GDM1 (cell line): ENCODE measurements around the gene MCM5.
"Not testable (repeated sequence)": the region's sequence is repeated elsewhere in the genome, so short reads cannot be mapped to it uniquely, and the experiment has no call there.

ENCODE experiments used
- DNase-seq: peaks from one replicate; lab custom pipeline; 2025; lab: John Stamatoyannopoulos, UW

Gene MCM5

GRCh38 chr22:35379146-35379993, 20.6 kb upstream of the MCM5 start:
- no peak for DNase-seq

DNA sequence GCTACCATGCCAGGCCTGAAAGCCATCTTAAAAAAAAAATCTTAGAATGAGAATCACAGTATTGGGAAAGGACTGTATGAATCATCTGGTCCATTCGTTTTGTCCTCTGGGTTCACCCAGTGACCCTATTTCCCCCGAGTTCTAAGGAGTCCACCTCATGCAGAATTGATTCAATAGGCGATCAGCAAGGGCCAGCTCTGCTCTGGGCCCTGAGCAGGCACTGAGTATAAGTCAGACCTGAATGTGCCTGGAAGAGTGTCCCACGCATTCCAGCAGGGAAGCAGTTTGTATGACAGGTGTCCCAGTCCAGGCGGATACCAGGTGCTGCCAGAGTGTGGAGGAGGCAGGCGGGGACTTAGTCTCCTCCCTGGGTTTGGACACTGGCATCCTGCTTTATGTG, 19.9 kb upstream of the MCM5 start:
- DNase-seq = no peak

- no peak for DNase-seq
Measured at GRCh38 chr22:35380537-35381423, 19.2 kb upstream of the MCM5 start, which contains the start of gene HMOX1. Gene HMOX1, plus strand, starts transcription at chr22:35381096. Its CDS starts 78 bp downstream, at chr22:35381174.

GRCh38 chr22:35381424-35382009, 18.4 kb upstream of the MCM5 start:
- no peak for DNase-seq

- no peak for DNase-seq
Measured at GRCh38 chr22:35383679-35384071, 16.3 kb upstream of the MCM5 start.

DNA sequence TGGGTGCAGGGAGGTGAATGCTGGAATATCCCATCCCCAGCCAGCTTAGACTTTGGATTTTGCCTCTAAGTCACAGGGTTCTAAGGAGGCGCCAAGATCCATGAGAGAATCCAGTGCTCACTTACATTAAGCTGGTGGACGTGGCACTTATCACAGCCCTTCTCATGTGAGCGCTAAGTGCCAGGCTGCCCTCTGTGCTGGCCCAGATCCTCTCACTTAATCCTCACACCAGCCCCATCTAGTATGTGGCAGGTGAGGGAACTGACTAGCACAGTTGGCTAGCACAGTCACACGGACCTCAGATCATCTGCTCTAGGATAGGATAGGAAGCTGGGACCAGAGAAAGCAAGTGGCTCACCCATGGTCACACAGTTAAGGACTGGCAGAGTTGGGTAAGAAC, 15.4 kb upstream of the MCM5 start:
- no peak for DNase-seq

GRCh38 chr22:35384975-35385588, 14.9 kb upstream of the MCM5 start:
- no peak for DNase-seq

DNA sequence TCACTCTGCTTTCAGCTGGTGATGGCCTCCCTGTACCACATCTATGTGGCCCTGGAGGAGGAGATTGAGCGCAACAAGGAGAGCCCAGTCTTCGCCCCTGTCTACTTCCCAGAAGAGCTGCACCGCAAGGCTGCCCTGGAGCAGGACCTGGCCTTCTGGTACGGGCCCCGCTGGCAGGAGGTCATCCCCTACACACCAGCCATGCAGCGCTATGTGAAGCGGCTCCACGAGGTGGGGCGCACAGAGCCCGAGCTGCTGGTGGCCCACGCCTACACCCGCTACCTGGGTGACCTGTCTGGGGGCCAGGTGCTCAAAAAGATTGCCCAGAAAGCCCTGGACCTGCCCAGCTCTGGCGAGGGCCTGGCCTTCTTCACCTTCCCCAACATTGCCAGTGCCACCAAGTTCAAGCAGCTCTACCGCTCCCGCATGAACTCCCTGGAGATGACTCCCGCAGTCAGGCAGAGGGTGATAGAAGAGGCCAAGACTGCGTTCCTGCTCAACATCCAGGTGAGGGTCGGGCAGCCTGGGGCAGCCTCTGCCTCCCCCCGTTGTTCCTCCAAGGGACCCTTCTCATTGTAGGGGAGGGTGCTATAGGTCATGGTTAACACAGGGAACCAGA, 13.2 kb upstream of the MCM5 start:
- no peak for DNase-seq

DNA sequence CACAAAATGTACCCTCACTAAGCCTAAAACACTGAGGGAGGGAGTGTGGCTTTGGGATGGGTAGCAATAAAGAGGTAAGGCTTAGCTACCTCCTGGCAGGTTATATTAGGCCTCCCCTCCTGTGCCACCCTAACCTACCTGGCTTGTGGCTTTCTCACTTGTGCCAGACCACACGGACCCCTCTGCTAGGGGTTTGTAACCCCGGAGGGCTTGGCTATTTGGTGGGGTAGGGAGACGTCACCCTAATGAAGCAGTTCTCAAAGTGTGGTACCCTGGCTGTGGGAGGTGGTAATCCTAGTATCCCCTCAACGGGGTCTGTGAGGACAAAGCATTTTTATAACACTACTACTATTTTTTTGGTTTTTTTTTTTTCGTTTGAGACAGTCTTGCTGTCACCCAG, 9.0 kb upstream of the MCM5 start:
- no peak for DNase-seq

- no peak for DNase-seq
Measured at GRCh38 chr22:35392357-35392756, 7.6 kb upstream of the MCM5 start.

DNA sequence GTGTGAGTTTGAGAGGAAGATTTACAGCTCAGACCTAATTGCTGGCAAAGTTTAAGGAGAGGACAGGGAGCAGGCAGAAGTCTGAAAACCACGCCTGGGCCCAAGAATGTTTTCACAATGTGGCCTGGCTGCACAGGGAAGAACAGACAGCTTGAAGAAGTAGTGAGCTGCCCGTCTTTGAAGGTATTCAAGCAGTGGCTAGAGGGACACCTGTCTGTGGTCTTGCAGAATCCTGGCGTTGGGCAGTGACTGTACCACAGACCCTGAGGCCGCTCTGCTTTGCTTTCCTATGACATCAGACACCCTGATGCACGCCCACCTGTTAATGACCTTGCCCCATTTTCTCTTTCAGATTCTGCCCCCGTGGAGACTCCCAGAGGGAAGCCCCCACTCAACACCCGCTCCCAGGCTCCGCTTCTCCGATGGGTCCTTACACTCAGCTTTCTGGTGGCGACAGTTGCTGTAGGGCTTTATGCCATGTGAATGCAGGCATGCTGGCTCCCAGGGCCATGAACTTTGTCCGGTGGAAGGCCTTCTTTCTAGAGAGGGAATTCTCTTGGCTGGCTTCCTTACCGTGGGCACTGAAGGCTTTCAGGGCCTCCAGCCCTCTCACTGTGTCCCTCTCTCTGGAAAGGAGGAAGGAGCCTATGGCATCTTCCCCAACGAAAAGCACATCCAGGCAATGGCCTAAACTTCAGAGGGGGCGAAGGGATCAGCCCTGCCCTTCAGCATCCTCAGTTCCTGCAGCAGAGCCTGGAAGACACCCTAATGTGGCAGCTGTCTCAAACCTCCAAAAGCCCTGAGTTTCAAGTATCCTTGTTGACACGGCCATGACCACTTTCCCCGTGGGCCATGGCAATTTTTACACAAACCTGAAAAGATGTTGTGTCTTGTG, 6.6 kb upstream of the MCM5 start:
- no peak for DNase-seq

DNA sequence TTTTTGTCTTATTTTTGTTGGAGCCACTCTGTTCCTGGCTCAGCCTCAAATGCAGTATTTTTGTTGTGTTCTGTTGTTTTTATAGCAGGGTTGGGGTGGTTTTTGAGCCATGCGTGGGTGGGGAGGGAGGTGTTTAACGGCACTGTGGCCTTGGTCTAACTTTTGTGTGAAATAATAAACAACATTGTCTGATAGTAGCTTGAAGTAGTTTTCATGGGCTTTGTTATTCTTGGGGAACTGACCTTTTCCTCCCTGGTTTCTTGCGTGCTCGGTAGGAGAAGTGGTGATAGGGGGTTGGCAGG, 6.0 kb upstream of the MCM5 start:
- no peak for DNase-seq

- no peak for DNase-seq
Measured at GRCh38 chr22:35394810-35395563, 5.0 kb upstream of the MCM5 start.

GRCh38 chr22:35396622-35397021, 3.3 kb upstream of the MCM5 start:
- not testable (repeated sequence) for DNase-seq

DNA sequence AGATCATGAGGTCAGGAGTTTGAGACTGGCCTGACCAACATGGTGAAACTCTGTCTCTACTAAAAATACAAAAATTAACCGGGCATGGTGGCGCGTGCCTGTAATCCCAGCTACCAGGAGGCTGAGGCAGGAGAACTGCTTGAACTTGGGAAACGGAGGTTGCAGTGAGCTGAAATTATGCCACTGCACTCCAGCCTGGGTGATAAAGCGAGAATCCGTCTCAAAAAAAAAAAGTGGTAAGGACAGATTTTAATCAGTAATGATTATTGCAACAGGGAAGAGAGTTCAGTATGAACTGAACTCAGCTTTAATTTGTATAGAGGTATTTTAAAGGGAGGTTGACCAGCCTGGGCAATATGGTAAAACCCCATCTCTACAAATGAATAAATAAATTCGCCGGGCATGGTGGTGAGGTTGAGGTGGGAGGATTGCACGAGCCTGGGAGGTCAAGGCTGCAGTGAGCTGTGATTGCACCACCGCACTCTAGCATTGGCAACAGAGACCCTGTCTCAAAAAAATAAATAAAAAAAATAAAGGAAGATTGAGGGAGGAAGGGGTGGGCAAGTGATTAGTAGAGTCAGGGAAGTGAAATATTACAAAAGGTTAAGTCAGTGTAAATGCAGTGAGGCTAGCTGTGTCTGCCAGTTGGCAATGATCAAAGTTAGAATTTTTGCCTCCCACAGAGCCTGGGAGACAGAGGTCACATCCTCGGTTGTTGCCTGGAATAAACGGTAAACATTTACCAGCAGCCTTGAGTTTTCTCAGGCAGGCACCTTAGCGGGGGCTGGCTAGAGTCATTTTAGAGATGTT, 2.6 kb upstream of the MCM5 start:
- no peak for DNase-seq

GRCh38 chr22:35398591-35398973, 1.4 kb upstream of the MCM5 start:
- DNase-seq = no peak

DNA sequence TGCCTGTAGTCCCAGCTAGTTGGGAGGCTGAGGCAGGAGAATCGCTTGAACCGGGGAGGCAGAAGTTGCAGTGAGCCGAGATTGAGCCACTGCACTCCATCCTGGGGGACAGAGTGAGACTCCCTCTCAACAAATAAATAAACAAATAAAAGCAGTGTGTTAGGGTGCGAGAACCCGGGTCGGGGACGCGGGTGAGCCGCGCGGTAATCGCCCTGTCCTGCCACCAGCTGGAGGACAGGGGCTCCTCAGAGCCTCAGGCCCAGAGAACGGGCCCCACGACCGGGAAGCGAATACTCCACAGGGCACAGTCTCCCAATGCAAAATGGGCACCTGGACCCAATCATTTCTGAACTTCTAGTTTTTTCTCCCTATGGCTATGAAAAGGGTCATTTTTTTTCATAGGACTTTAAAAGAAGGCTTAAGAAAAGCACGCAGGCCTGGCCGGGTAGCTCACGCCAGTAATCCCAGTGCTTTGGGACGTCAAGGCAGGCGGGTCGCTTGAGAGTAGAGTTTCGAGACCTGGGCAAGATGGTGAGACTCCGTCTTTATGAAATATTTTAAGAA, 744 bp upstream of the MCM5 start:
- DNase-seq = no peak

- DNase-seq = no peak
Measured at GRCh38 chr22:35400501-35400790, 506 bp downstream of the MCM5 start.

- DNase-seq = no peak
Measured at GRCh38 chr22:35401863-35402262, 1.9 kb downstream of the MCM5 start.
